ENCODE measurements around the gene RAPGEF4.

Gene RAPGEF4

DNA sequence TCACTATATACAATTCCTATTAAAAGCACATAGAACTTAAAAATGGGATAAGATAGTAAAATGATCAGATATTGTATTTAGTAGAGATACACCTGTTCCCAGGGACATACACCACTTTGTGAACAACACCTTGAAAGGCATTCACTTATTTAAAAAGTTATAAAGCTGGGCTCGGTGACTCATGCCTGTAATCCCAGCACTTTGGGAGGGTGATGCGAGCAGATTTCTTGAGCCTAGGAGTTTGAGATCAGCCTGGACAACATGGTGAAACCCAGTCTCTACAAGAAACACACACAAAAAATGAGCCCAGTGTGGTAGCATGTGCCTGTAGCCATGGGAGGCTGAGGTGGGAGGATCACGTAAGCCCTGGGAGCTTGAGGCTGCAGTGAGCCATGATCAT is 90.9 kb downstream of the RAPGEF4 start:
- DNase-seq (ENCODE audit: low spot score), result no peak

DNA sequence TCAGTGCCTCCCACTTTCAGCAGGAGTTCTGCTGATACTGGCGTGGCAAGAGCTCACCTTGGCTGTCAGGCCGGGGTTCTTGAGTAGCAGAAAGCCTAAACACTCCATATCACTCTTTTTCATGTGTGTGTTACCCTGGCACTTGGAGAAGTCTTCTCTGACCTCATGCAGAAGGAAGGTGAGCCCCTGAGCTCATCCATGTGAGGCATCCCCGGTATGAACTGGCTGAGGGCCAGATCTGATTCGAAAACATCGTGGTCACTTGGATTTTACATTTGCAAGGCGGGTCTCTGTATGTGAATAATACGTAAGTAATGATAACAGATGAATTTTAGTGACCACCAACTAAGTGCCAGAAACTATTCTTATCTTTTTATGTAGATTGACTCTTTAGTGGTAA is 93.6 kb downstream of the RAPGEF4 start:
- DNase-seq (ENCODE audit: low spot score), result no peak

DNA sequence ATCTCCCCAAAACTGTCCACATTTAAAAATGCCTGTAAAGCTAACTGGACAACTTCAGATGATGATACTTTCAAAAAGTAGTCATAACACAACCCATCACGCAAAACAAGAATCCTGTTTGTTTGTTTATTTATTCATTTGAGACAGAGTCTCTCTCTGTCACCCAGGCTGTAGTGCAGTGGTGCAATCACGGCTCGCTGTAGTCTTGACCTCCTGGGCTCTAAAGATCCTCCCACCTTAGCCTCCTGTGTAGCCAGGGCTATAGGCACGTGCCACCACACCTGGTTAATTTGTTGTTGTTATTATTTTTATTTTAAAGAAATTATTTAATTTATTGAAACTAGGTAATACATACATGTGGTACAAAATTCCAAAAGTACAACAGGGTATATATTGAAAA is 94.8 kb downstream of the RAPGEF4 start:
- DNase-seq (ENCODE audit: low spot score), result no peak

DNA sequence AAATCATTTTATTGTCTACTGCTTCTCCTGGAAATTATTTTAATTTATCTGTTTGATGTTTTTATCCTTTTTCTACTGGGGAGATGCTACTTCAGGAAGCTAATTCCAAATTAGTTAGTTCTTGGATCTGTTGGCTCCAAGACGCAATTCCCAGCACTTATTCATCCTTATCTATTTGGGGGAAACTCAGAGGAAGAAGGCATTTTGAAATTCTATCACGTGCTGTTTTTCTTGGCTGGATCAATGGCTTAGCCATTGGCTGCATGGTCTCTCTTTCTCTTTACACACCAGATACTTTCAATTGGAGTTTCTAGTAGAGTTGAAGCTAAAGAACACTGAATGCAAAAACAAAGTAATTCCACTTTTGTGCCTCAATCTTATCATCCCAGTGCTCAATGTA is 98.3 kb downstream of the RAPGEF4 start:
- no peak for DNase-seq (ENCODE audit: low spot score)

DNA sequence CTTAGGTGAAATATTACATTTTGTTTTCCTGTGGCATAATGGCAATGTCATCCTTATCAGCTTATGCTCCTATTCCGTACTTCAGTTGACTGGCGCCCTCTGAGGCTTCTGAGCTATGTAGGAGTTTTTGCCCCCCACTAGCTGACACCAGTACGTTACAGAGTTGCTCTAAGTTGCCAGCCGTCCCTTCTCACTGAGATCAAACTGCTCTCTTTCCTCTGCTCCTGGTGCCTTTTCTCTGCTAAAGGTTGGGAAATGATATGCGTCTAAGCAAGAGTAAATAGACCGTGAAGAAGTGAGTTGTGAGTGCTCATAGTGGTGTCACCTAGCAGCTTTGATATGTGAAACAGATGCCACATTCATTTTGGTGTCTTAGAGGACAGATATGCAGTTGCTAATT is 99.2 kb downstream of the RAPGEF4 start:
- no peak for DNase-seq (ENCODE audit: low spot score)

DNA sequence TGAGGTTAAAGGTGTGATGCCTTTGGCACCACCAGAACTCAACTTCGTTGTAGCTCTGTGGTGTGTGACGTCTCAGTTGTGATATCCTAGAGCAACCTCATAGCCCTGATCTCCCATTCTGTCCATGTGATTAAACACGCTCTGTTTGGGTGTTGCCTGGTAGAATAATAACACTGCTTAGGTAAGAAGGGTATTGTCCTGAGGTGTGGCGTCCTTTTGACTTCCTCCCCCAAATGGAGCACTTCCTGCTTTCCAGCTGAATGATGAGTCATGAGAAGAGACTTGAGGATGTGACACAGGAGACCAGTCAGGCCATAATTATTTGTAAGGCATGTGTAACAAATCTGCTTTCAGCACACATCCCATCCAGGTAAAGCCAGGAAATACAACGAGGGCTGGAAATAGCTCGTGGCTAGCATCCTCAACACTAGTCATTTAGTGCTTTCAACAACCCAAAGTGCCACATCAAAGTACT is 100.7 kb downstream of the RAPGEF4 start:
- no peak for DNase-seq (ENCODE audit: low spot score)

DNA sequence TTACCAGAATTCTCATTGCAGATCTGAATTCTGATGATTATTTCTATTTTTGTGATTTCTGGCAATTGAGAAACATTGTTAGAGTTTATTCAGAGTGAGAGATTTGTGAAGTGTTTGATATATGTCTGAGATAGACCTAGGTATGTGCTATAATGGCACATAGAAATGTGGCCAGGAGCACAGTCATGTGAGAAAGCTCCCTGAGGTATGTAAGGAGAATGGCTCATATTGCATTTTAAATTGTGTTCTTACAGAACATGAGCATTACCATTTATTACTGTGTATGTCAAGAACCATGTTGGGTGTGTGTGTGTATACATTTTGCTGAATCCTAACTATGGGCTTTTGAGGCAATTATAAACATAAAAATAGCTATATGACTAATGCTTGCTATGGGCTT is 101.2 kb downstream of the RAPGEF4 start:
- no peak for DNase-seq (ENCODE audit: low spot score)

DNA sequence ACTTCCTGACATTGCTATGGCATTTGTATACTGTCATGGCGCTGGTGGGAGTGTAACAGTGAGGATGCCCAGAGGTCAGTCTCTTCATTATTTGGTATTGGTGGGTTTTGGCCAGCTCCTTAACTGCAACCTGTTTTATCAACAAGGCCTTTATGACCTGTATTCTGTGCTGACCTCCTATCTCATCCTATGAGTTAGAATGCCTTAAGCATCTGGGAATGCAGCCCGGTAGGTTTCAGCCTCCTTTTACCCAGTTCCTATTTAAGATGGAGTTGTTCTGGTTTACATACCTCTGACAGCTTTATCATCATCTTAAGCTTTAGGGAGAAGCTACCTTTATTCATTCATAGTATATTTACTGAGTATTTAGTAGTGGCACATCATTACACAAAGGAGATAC is 103.8 kb downstream of the RAPGEF4 start:
- no peak for DNase-seq (ENCODE audit: low spot score)

DNA sequence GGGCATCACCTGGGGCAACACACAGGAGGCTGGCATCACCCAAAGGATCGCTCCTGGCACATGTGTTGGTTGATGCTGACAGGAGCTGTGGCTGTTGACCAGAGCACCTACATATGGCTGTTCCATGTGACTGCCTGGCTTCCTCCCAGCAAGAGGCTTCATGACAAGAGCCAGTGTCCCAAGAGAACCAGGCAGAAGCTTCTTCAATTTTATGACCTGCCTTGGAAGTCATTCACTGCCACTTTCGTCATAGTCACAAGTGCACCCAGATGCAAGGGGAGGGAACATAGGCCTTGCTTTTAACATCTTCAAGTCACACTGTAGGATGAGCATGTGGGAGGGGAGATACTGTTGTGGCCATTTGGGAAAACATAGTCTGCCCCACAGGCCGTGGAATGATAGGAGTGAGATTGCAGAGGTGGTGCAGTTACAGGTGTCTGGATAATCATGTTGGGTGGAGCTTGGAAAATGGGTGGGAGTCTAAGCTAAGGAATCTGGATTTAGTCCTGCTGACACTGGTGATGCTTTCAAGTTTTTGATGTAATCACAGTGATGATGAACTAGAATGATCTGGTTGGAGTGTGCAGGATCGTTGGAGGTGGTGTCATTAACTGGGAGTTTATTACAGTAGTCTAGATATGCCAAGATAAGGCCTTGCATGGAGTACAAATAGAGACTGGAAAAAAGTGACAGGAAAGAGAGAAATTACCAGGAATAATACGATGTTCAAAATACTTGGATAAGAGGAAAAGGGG is 107.0 kb downstream of the RAPGEF4 start:
- no peak for DNase-seq (ENCODE audit: low spot score)

DNA sequence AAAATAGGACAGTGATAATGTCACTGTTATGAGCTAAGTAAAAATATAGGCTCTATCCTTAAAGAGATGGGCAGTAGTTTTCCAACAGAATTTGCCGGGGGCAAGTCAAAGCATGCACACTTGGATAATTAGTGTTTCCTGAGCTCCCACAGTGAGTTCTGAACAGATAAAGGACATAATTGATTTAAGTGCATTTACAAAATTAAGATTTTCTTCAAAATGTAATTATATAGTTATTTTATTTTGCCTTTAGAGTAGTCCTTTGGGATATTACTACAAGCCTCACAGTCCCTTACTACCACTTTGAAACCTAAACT is 107.6 kb downstream of the RAPGEF4 start:
- DNase-seq (ENCODE audit: low spot score), result no peak

DNA sequence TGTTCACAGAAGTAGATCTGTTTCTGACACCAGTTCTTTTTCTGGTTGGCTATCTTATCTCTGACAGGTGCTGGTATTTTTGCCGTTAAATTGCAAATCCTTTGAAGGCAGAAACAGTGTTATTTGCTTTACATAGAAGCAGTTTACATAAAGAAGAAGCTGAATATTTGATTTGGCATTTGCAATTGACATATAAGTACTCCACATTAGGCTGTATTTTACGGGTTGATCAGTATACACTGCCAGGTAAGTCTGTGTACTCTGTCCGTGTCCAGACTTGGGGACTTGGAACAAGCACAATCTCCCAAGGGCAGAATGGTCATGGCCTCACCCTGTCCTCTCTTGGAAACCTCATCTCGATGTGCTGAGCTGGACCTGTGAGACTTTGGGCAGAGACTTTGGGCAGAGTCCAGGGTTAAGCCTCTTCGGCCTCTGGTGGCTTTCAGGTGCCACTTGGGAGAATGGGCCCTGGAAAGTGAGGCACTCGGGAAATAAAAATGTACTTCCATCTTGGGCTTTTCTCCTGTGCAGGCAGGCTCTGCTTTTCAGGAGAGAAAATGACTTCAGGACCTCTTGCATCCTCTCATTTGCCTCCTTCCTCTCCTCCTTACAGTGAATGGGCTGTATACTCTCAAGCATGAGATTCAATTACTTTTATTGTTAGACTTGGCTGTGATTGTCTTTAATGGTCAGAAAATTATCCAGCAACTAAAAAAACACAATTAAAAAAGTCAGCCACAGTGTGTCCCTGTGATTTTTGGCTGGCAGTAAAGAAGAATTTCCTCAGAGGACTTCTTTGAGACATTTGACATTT is 108.5 kb downstream of the RAPGEF4 start:
- no peak for DNase-seq (ENCODE audit: low spot score)

DNA sequence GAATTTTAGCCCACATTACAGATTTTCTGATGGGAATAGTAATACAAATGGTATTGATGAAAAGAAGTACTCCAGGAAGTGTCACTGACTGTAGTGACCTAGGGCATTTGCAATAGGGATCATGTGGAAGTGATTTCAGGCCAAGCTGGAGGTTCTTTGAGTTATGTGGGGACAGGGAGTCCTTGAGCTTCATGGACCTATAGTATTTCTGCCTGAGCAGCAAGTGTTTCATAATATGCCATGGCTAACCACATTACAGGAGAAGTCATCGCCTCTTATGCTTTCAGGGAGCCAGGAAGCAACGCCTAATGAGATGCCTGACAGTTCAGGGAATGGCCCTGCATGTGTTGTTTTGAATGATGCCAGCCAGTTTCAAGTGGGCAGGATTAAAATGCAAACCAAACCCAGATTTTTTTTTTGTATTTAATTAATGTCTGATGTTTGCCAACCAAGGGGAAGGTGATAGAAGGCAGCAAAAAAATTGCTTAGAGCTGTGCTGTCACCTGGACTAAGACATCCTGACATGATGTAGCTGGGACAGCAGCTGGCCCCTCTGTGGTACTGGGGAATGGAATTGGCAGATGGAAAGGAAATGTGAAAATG is 109.5 kb downstream of the RAPGEF4 start:
- DNase-seq (ENCODE audit: low spot score), result no peak

DNA sequence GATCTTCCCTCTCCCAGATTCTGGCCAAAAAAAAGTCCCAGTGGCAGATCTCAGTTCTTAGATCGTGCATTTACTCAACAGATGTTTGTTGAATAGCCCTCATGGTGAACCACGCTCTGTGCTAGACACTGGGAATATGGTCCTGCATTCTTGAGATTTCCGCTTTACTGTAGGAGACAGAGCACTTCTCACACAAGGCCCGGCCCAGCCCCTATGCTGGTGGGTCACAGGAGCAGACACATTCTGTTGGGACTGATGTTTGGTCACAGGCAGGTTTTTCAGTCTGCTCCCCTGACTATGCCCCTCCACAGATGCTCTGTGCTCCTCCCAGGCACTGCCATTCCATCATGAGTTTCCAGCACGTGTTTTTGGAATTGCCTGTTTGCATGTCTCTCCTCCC is 110.9 kb downstream of the RAPGEF4 start:
- no peak for DNase-seq (ENCODE audit: low spot score)

DNA sequence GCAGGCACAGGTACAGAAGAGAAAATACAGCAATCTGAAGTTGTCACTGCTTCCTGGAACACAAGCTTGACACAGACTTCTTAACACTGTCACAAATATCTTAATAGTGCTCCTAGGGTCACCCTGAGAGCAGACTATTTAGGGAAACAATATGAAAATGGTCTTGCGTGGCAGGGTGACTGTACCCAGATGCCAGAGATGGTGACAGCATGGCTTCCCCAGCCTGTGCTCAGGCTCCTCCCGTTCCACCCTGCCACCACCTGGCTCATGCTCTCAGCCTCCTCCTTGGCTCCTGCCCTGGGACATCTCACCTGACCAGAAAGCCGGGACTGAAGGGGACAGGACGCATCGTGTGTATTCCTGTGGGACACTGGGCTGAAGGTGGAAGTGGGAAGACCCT is 111.5 kb downstream of the RAPGEF4 start:
- no peak for DNase-seq (ENCODE audit: low spot score)

DNA sequence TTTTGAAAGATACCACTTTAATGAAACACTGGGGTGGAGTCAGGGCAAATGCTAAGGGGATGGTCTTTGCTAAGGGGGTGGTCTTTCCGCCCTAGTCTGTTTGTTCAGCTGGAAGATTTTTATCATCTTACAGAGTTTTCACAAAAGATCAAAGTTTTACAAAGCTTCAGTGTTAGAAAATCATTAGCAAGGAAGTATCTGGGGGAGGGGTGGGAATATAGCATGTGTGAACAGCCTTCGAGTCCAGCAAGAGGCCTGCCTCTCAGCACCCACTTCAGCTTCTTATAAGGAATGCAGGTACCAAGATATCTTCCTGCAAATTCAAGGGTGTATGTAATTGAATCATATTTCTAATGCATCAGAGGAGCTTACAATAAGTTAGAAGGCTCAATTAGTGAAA is 112.9 kb downstream of the RAPGEF4 start:
- DNase-seq (ENCODE audit: low spot score), result no peak

DNA sequence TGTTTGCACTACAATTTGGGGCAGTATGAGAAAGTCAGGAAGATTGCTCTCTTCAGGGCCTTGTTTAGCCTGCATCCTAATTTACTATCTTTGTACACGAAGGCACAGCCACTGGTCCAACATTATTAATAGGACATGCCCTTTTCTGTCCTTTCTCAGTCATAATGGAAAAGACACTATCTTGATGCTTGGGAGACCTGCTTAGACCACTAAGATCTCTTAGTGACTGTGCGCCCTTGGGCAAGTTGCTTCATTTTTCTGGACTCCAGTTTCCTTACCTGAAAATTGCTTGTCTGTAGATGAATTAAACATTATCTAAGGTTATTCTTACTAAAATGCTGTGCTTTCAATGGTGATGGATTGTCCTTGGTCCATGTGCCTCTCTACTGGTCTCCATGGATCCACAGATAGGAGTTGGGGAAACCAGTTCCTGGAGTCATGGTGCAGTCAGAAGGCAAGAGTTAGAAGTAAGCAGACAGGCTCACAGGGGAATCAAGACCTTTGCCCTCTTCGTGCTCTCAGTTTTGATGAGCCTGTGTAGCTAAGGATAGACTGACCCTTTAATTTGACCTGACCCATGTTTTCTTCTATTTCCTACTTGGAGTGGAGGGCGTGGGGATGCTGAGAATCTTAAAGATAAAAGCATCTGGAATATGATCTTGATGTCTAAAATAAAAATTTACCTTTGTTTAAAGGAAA is 114.0 kb downstream of the RAPGEF4 start:
- no peak for DNase-seq (ENCODE audit: low spot score)

DNA sequence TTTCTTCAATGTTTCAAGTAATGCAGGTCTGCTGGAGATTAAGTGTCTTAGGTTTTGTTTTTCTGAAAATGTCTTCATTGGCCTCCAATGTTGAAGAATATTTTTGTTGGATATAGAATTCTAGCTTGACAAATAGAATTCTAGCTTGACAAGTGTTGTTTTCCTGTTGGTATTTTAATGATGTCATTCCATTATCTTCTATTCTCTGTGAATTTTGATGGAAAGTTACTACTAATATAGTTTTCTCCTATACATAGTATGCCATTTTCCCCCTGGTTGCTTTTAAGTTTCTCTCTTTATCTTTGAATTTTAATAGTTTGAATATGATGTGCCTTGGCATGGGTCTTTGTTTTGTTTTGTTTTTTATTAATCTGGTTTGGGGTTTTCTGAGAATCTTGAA is 119.9 kb downstream of the RAPGEF4 start:
- no peak for DNase-seq (ENCODE audit: low spot score)

DNA sequence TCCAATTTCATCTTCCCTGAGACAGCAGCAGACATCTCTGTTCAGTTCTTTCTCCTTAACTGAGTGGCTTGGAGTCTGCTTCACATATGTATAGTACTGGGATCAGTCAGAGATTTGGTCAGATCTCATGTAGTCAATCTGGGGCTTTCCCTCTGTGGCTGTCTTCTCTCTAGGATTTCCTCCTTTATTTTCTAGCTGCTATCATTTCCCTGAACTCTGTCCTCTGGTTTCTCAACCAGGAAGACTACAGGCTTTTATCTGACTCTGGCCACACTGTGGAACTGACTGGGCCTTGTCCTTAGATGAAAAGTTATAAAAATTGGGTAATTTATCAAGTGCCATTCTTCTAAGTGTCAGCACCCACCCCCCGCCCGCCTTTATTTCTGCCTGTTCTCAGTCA is 121.0 kb downstream of the RAPGEF4 start:
- DNase-seq (ENCODE audit: low spot score), result no peak

DNA sequence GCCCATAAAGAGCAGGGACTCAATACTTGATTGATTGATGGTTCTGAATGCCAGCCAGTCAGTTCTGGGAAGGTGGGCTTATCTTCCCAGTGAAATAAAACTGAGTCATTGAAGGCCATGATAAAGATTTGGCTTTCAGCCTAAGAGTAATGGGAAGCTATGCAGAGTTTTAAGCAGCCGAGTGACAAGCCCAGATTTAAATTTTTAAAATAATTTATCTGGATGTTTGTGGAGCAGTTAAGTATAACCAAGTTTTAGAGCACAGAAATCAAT is 122.8 kb downstream of the RAPGEF4 start:
- no peak for DNase-seq (ENCODE audit: low spot score)

DNA sequence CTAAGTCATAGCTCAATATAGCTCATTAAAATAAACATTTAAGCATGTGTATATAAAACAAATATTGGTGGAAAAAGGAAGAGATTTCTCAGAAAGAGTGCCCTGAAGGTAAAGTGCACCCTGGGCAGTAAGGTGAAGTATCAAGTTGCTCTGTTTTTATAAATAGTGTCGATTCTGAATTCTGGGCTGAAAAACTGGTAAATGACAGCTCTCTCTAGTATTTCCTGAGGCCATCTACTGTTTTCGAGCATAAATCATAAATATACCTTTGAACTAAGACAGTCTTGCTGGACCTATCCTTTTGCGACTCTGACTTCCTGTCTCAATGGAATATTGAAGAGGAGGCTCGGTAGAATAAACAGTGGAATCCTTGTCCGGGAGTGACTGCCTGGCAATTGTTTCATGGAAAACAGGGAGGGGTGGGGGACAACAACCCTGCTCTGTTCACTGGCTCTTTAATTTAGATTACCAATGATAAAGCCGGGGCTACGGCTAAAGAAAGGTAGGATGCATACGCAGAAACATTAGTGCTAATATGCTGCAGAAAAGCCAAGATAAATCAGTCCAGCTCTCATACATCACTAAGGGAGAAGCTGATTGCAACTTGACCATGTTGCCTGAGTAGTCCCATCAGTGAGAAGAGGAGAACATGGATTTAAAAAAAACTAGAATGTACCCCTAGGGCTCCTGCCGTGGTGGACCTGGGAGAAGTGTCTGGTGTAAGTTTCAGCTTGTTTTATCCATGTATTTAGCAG is 124.1 kb downstream of the RAPGEF4 start:
- peak; percentile 61 for DNase-seq (ENCODE audit: low spot score)

DNA sequence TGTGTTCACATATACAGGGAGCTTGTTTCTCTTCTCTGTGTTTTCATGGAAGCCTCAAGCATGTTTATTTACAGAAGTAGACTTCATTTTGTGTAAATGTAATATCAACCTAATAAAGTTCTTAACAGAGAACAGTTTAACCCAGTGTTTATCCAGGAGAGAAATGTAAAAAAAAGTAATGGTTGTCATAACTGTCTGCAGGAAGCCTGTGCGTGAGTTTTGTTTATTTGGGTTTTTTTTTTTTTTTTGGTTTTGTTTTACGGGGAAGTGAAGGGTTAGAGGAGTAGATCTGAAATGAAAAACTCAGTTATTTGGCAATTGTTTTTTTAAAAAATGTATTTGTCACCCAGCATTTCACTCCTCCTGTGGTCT is 124.7 kb downstream of the RAPGEF4 start:
- peak; percentile 27 for DNase-seq (ENCODE audit: low spot score)

DNA sequence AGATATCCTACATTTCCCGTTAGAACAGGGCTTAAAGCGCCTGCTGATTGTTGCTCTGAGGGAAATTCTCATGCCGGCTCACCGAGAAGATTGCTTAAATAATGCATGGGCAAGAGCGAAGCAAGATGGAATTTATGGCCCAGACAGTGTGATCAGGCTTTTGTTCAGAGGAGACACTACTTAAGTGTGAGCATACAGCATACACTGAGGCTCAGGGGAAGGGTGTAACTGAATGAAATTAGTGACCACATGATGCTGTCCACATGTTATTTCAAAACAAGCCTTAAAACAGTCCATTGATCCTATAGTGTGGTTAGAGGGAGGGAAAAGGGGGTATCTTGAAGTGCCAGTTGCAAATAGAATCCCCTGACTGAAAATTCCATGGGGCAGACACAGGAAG is 125.5 kb downstream of the RAPGEF4 start:
- DNase-seq (ENCODE audit: low spot score), result peak; percentile 10

Data from globus pallidus (tissue), 1 donor.